Measurements from ENCODE around the gene FAM13A.

DNA sequence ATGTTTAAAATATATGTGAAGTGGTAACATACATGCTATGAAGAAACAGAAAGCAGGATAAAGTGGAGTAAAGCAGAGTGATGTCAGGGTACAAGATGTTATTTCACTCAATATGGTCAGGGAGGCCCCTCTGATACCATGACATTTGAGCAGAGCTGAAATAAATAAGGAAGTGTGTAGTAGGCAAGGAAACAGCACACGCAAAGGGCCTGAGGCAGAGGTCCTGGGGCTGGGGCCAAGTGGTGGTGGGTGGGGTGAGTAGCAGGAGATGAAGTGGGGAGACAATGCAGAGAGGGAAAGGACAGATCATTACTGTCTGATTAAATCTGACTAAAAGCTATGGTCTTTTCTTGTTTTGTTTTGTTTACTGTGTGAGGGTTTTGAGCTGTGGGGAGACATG is 61.1 kb downstream of the FAM13A start:
- TF ChIP-seq, protein P1, sequence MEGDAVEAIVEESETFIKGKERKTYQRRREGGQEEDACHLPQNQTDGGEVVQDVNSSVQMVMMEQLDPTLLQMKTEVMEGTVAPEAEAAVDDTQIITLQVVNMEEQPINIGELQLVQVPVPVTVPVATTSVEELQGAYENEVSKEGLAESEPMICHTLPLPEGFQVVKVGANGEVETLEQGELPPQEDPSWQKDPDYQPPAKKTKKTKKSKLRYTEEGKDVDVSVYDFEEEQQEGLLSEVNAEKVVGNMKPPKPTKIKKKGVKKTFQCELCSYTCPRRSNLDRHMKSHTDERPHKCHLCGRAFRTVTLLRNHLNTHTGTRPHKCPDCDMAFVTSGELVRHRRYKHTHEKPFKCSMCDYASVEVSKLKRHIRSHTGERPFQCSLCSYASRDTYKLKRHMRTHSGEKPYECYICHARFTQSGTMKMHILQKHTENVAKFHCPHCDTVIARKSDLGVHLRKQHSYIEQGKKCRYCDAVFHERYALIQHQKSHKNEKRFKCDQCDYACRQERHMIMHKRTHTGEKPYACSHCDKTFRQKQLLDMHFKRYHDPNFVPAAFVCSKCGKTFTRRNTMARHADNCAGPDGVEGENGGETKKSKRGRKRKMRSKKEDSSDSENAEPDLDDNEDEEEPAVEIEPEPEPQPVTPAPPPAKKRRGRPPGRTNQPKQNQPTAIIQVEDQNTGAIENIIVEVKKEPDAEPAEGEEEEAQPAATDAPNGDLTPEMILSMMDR (IDR thresholded peaks at IDR 0.05) = no peak
- no peak for TF ChIP-seq POLR2A (IDR thresholded peaks at IDR 0.05)
